Stomach (tissue), 9 donors: Measurements from ENCODE around the gene ZBTB17. TPM values are rescaled to one million over a fixed set of nuclear protein-coding genes. Genes with fewer than 3 reads are reported as not detected.

Experiments used
- DNase-seq, 2 donors: peaks; one replicate each; pipeline versions ENCODE4 v3.0.0 to v3.0.0-alpha.2; 2013 to 2019
- H3K27ac ChIP-seq, 5 donors: fragments of 200-600 bp in 4 of 5; sonication (generic) in 4 of 5; one replicate each; pipeline ENCODE4 v1.5.1; 2013 to 2019; ENCODE audit warnings: mild to moderate bottlenecking in 1 of 5, moderate library complexity in 1 of 5
- H3K27me3 ChIP-seq, 3 donors: fragments of 200-600 bp; sonication (generic); one replicate each; pipeline ENCODE4 v1.5.1; 2017 to 2019; ENCODE audit warnings: mixed run types in 1 of 3
- H3K36me3 ChIP-seq, 4 donors: fragments of 200-600 bp; sonication (generic); 1 replicate in 3 of 4; 2 replicates in 1 of 4; pipeline ENCODE4 v1.5.1; 2016 to 2019
- H3K4me1 ChIP-seq, 4 donors: fragments of 200-600 bp; sonication (generic); one replicate each; pipeline ENCODE4 v1.5.1; 2016 to 2019
- H3K4me3 ChIP-seq, 4 donors: fragments of 200-600 bp; sonication (generic) in 3 of 4; one replicate each; pipeline ENCODE4 v1.5.1; 2016 to 2019; ENCODE audit warnings: mild to moderate bottlenecking in 1 of 4
- H3K9me3 ChIP-seq, 4 donors: fragments of 200-600 bp; sonication (generic); one replicate each; pipeline ENCODE4 v1.5.1; 2016 to 2019
- CTCF ChIP-seq, 7 experiments: fragments of 450-650 bp in 4 of 7; fragments of 200-600 bp in 3 of 7; sonication (generic) in 3 of 7; IDR thresholded peaks; one replicate each; pipeline ENCODE4 v1.5.1; 2016 to 2019; ENCODE audit warnings: antibody characterized with exemption in 7 of 7, control low read depth in 2 of 7, mild to moderate bottlenecking in 1 of 7
- EP300 ChIP-seq: sonication (generic); formaldehyde crosslinking; IDR thresholded peaks from one replicate; pipeline ENCODE4 v1.6.1; 2017; ENCODE audit warnings: antibody characterized with exemption
- POLR2A ChIP-seq, 4 donors: fragments of 450-650 bp; IDR thresholded peaks; one replicate each; pipeline ENCODE4 v1.6.1; 2016; ENCODE audit warnings: antibody characterized with exemption in 4 of 4, control low read depth in 2 of 4, mild to moderate bottlenecking in 1 of 4, moderate library complexity in 1 of 4
- POLR2AphosphoS5 ChIP-seq, 3 donors: sonication (generic); formaldehyde crosslinking; IDR thresholded peaks; one replicate each; pipeline ENCODE4 v1.6.1; 2016; ENCODE audit warnings: antibody characterized with exemption in 3 of 3
- WGBS, 5 donors: extraction: QIAGEN DNeasy Blood & Tissue Kit in 3 of 5; methylation state at CpG; one replicate each; pipeline versions ENCODE4 v1.1.5 to v1.1.7; 2013 to 2018; 5-methylcytosine and 5-hydroxymethylcytosine counted together
- intact Hi-C: fragments of 100-400 bp; cut with DNase I; formaldehyde crosslinking; loops from one replicate; pipeline ENCODE4 v1.15.1; 2023; ENCODE audit warnings: low total_unique reads
- polyA plus RNA-seq, 3 donors: library from polyadenylated mRNA; stranded (reverse); fragments of 200-250 nt; gene quantifications; one replicate each; pipeline ENCODE4 v1.2.3, GENCODE V29; 2013
- total RNA-seq, 5 donors: library from RNA; depleted of rRNA; stranded (reverse); fragments of >200 nt; gene quantifications; one replicate each; pipeline versions ENCODE4 v1.1.0 to v1.2.3, GENCODE V29; 2014 to 2016
- donor health status: healthy with polysubstance abuse.
- donor health status: Bipolar disorder and iron deficiency.
- donor health status: healthy.

ZBTB17 gene
- total and polyA plus RNA-seq, 8 donors = 13.0 to 136 (median 46.5) TPM

- DNase-seq = peak in 1 of 2 donors; percentile 32
- H3K4me1 ChIP-seq = peaks cover 13 to 61% (median 35%) of the 10 kb centered on the region in 4 donors
- peaks cover 0 to 37% (median 32%) of the 10 kb centered on the region in 4 donors for H3K36me3 ChIP-seq
- intact Hi-C loops = no loop called here
- H3K9me3 ChIP-seq = no peaks in the 10 kb centered on the region
- 51 to 63% (median 58%) methylated on average over 18 of the region's 18 CpGs for WGBS, 5 donors
- no peaks in the 10 kb centered on the region for H3K27me3 ChIP-seq
- no peak for TF ChIP-seq POLR2A (IDR thresholded peaks at IDR 0.05)
- TF ChIP-seq EP300 = no peak
- TF ChIP-seq CTCF (IDR thresholded peaks at IDR 0.05) = no peak
- TF ChIP-seq POLR2AphosphoS5 (IDR thresholded peaks at IDR 0.05) = no peak
- no peak overlapping the region for H3K4me3 ChIP-seq
- H3K27ac ChIP-seq = peak overlapping the region; percentile 38 to 67 (median 55)
Observed at GRCh38 chr1:15966081-15966955, 9.6 kb downstream of the ZBTB17 start.

- peaks cover 13 to 62% (median 35%) of the 10 kb centered on the region in 4 donors for H3K4me1 ChIP-seq
- WGBS, 5 donors = 39 to 45% (median 41%) methylated on average over 7 of the region's 7 CpGs
- peaks cover 0 to 30% (median 29%) of the 10 kb centered on the region in 4 donors for H3K36me3 ChIP-seq
- H3K4me3 ChIP-seq = no peak overlapping the region
- intact Hi-C loops = no loop called here
- no peaks in the 10 kb centered on the region for H3K27me3 ChIP-seq
- DNase-seq = no peak
- H3K27ac ChIP-seq = peak overlapping the region in 4 of 5 donors; percentile 38 to 67 (median 58)
- H3K9me3 ChIP-seq = no peaks in the 10 kb centered on the region
- peak in 1 of 3 donors; percentile 48 for TF ChIP-seq POLR2AphosphoS5 (IDR thresholded peaks at IDR 0.05)
- TF ChIP-seq POLR2A (IDR thresholded peaks at IDR 0.05) = no peak
Observed at GRCh38 chr1:15965228-15965767, 10.6 kb downstream of the ZBTB17 start.

- H3K27ac ChIP-seq = peak overlapping the region in 3 of 5 donors; percentile 4 to 67 (median 62)
- H3K36me3 ChIP-seq = peaks cover 0 to 18% (median 18%) of the 10 kb centered on the region in 4 donors
- 75 to 83% (median 77%) methylated on average over 10 of the region's 10 CpGs for WGBS, 5 donors
Observed at GRCh38 chr1:15963968-15964648, 11.8 kb downstream of the ZBTB17 start.

GRCh38 chr1:15963363-15963967 lies 12.4 kb downstream of the ZBTB17 start:
- Histone ChIP-seq H3K4me3 (no peak overlapping the region), H3K27ac (peak overlapping the region in 1 of 5 donors; percentile 4), H3K36me3 (peaks cover 0 to 12% (median 11%) of the 10 kb centered on the region in 4 donors), H3K27me3 (no peaks in the 10 kb centered on the region), H3K4me1 (peaks cover 13 to 70% (median 43%) of the 10 kb centered on the region in 4 donors), H3K9me3 (no peaks in the 10 kb centered on the region)
- TF ChIP-seq CTCF (IDR thresholded peaks at IDR 0.05) (no peak), POLR2AphosphoS5 (IDR thresholded peaks at IDR 0.05) (no peak), POLR2A (IDR thresholded peaks at IDR 0.05) (no peak), EP300 (no peak)
- DNase-seq = no peak
- intact Hi-C loops = no loop called here

More at GRCh38 chr1:15963968-15964648, 11.8 kb downstream of the ZBTB17 start:
- Histone ChIP-seq H3K9me3 (no peaks in the 10 kb centered on the region), H3K27me3 (no peaks in the 10 kb centered on the region), H3K4me3 (no peak overlapping the region), H3K4me1 (peaks cover 13 to 64% (median 39%) of the 10 kb centered on the region in 4 donors)
- TF ChIP-seq POLR2A (IDR thresholded peaks at IDR 0.05) (no peak), CTCF (IDR thresholded peaks at IDR 0.05) (no peak), POLR2AphosphoS5 (IDR thresholded peaks at IDR 0.05) (no peak), EP300 (no peak)
- intact Hi-C loops = no loop called here
- DNase-seq = no peak
